Endothelial cell of umbilical vein (primary cell): ENCODE measurements around the gene NELFA.

Source experiments
- CTCF ChIP-seq, 2 donors: IDR thresholded peaks; 1 replicate in 1 of 2; 2 replicates in 1 of 2; pipeline ENCODE4 v1.5.1; 2011; ENCODE audit warnings: low read length in 2 of 2, mild to moderate bottlenecking in 2 of 2, moderate library complexity in 2 of 2, control low read depth in 1 of 2, inconsistent platforms in 1 of 2, low read depth in 1 of 2; ENCODE audit not compliant: insufficient read depth in 1 of 2; ENCODE audit errors: extremely low read depth in 1 of 2
- GATA2 ChIP-seq: IDR thresholded peaks from 2 replicates; pipeline ENCODE4 v1.7.0; 2011; ENCODE audit warnings: low read depth, mild to moderate bottlenecking, moderate library complexity, mixed read lengths, low read length; ENCODE audit not compliant: insufficient read length, insufficient read depth
- JUN ChIP-seq: IDR thresholded peaks from 2 replicates; pipeline ENCODE4 v1.6.1; 2011; ENCODE audit warnings: borderline replicate concordance, low read depth; ENCODE audit not compliant: insufficient read length, insufficient read depth
- MAX ChIP-seq: IDR thresholded peaks from 2 replicates; pipeline ENCODE4 v1.6.1; 2011; ENCODE audit not compliant: insufficient read depth, insufficient read length
- MYC ChIP-seq: IDR thresholded peaks from one replicate; pipeline ENCODE4 v1.6.1; 2011; ENCODE audit warnings: mild to moderate bottlenecking, low read depth, low read length
- POLR2A ChIP-seq: IDR thresholded peaks from 2 replicates; pipeline ENCODE4 v1.6.1; 2012; ENCODE audit warnings: low read depth, mild to moderate bottlenecking, control low read depth, low read length
- POLR2AphosphoS5 ChIP-seq: IDR thresholded peaks from 2 replicates; pipeline ENCODE4 v1.6.1; 2012; ENCODE audit warnings: low read depth, mild to moderate bottlenecking, control low read depth, low read length, moderate library complexity; ENCODE audit not compliant: insufficient read depth

GRCh38 chr4:1952058-1952700 lies 56.6 kb downstream of the NELFA start:
- no peak for TF ChIP-seq POLR2AphosphoS5
- TF ChIP-seq CTCF (IDR thresholded peaks at IDR 0.05; ENCODE audit: extremely low read depth in 1 of 2, insufficient read depth in 1 of 2, low read depth in 1 of 2, low read length in 2 of 2) = no peak
- no peak for TF ChIP-seq JUN
- no peak for TF ChIP-seq POLR2A
- TF ChIP-seq MAX = no peak
- TF ChIP-seq MYC = no peak
- TF ChIP-seq GATA2 = no peak
